Measurements from ENCODE around the gene EXOC4.
"Not testable (repeated sequence)": the region's sequence is repeated elsewhere in the genome, so short reads cannot be mapped to it uniquely, and the experiment has no call there.

EXOC4 gene

DNA sequence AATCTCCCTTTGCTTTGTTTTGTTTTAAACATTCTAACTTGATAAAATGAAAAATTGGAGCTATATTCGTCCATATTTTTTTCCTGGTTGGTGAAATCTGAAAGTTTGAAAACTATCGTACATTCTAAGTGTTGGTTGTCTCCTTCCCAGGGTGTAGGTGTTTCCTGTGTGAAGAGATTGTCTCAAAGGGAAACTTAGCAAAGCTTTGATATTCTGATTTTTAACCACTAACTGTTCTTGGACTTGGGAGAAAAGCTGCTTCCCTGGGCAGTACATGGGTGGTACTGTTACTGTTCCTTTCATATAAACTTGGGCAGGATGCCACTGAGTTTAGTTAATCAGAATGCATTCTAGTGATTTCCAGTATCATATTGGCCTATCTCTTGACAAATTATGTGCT lies 620.8 kb downstream of the EXOC4 start:
- DNase-seq (ENCODE audit: low spot score), result peak; percentile 34

DNA sequence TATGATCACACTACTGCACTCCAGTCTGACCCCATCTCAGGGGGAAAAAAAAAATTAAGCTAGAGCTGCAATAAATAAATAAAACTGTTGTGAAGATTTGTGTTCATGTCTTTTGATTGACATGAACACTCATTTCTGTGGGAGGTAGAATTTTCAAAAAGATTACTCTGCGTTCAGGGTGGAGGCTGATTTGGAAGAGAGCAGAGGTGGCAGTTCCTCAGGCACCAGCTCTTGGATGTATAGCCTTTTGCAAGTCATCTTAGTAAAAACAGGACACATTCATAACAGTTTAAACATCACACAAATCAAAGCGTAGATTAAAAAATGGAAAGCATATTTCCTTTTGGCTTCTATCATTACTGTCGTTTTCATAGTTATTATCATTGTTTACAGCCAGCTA lies 630.7 kb downstream of the EXOC4 start:
- DNase-seq (ENCODE audit: low spot score), result no peak

DNA sequence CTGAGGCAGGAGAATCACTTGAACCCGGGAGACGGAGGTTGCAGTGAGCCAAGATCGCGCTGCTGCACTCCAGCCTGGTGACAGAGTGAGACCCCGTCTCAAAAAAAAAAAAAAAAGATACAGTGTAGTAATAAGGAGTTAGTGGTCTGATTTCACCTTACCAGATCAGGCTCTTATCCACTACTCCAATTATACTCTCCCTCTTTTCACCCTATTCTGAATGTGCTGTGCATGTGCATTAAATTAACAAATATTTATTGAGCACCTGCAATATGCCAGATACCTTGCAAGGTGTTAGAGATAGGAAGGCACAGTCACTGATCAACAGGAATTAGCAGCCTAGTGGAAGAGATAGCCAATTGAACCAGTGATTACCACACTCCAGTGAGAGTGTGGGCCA lies 632.3 kb downstream of the EXOC4 start:
- no peak for DNase-seq (ENCODE audit: low spot score)

DNA sequence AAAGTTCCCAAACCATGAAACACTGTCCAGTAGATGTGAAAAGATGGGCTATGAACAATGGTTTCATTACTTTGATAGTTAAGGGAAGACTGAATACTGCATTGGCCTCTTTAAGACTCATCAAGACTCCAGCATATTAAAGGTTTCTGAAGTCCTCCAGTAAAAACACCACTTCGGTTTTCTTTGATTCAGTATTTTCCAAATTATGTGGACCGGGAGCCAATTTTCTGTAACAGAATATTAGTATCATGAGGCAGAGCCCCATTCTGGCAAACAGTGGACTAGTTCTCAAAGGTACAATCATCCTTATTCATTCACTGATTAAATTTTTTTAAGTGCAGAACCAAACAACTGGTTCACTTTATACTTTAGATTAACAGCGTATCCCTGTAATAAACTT lies 633.2 kb downstream of the EXOC4 start:
- peak; percentile 91 for DNase-seq (ENCODE audit: low spot score)

DNA sequence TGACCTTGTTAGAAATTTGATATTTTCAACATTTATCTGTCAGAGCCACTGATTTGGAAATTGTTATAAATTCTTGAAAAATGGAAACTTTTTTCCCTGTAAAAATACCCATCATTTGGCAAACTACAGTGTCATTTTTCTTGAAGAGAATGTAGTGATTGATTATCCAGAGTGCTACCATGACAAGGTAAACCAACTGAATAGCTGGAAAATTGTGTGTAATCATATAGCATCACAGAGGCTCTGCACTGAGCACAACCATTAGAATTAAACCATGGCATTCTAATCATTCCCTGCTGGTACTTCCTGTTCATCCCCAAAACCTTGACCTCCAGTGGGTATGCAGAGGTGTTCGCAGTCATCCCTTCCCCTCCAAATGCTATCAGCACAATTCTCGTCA lies 633.9 kb downstream of the EXOC4 start:
- no peak for DNase-seq (ENCODE audit: low spot score)

DNA sequence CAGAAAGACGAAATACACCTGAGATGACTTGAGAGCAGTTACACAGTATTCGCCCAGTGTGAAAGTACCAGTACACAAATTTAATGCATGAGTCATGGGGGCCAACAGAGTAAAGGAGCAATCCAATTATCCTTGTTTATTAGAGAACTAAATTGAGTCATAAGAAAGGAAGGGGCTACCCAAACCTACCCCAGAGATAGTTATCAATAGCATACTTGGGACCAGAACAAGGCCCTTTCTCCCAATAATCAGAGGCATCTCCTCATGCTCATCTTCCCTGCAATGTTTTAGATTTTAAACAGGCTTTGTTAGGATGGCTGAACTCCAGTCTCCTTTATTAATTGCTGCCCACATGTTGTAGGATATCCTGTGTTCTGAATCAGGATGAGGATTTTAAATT lies 634.6 kb downstream of the EXOC4 start:
- DNase-seq (ENCODE audit: low spot score), result no peak

DNA sequence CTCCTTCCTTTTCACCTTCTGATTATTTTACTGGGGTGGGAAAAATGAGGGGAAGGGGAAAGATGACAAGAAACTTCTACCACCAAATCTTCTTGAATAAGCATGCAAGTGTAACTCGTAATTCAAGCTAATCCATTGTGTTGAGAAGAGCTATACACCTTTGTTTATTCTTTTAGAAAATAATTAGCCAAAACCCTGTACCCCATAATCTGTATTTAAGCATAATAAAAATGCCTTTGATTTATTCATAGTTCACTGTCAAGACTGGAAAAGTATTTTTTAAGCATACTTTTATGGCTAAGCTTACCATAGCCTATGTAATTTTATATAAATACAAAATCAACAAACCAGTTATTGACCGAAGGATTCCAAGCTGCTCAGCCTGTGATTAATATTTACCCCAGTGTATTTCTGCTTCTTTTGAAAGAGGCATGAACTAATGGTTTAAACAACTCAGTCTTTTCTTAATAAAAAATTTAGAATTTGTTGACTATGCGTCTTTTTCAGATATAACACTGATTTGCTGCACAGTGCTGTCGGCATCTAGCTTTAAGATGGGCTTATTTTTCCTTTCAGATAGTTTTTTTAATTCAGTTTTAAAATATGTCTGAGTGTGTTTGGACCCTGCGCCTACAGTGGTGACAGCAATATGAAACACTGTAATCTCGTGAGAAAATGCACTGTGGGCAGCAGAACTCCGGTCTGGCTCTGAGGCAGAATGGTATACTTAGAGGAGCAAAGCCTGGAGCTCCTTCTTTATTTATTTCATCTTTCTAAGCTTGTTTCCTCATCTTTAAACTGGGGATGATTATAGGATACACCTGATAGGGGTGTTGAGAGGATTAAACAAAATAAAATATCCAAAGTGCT lies 635.4 kb downstream of the EXOC4 start:
- no peak for DNase-seq (ENCODE audit: low spot score)

DNA sequence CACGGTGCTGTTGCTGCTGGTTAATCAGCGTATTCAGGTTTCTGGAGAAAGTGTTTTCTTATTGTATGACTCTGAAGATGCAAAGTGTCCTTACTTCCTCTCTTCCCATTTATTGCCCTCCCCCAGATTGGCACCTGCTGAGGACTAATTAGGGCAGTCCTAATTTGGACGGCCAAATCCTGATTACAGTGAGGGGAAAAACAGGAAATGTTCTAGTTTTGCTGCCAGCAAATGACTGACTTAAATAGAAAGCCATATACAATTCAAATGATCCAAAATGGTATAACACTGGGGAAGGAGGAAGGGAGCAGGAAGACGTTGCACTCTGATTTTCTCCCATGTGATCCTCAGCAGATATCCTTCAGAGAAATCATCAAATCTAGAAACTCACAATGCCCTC lies 651.9 kb downstream of the EXOC4 start:
- no peak for DNase-seq (ENCODE audit: low spot score)

DNA sequence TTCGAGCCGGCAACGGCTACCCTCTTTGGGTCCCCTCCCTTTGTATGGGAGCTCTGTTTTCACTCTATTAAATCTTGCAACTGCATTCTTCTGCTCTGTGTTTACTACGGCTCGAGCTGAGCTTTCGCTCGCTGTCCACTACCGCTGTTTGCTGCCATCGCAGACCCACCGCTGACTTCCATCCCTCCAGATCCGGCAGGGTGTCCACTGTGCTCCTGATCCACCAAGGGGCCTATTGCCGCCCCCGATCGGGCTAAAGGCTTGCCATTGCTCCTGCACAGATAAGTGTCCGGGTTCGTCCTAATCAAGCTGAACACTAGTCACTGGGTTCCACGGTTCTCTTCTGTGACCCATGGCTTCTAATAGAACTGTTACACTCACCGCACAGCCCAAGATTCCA lies 653.7 kb downstream of the EXOC4 start:
- DNase-seq (ENCODE audit: low spot score), result not testable (repeated sequence)

DNA sequence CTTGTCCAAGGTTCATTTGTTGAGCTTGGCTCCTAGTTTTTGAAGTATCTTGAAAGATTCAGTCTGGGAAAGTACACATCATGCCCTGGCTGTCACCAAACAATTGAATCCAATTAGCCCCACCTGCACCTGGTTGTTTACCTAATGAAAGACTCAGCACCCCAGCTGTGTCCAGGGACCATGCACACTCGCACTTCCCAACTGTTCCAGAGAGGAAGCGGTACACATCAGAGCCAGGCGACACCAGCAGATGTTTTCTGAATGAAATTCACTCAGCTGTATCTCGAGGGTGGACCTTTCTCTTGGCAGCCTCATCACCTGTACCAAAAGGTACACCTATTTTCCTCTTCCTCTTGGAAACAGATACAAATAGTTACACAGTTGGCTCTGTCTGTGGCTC lies 657.9 kb downstream of the EXOC4 start:
- DNase-seq (ENCODE audit: low spot score), result no peak

DNA sequence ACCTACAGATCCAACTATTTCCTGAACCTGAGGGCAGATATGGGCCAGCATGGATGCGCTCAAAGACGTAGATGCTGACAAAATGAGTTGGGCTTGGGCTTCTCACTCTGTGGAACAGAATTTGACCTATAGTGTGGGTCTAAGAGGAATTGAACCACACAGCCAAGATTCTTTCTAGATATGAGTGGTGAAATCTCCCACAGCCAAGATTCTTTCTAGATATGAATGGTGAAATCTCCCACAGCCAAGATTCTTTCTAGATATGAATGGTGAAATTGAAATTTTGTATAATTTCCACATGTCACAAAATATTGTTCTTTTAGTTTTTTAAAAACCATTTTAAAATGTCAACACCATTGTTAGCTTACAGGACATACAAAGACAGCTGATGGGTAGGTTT lies 658.8 kb downstream of the EXOC4 start:
- DNase-seq (ENCODE audit: low spot score), result no peak

DNA sequence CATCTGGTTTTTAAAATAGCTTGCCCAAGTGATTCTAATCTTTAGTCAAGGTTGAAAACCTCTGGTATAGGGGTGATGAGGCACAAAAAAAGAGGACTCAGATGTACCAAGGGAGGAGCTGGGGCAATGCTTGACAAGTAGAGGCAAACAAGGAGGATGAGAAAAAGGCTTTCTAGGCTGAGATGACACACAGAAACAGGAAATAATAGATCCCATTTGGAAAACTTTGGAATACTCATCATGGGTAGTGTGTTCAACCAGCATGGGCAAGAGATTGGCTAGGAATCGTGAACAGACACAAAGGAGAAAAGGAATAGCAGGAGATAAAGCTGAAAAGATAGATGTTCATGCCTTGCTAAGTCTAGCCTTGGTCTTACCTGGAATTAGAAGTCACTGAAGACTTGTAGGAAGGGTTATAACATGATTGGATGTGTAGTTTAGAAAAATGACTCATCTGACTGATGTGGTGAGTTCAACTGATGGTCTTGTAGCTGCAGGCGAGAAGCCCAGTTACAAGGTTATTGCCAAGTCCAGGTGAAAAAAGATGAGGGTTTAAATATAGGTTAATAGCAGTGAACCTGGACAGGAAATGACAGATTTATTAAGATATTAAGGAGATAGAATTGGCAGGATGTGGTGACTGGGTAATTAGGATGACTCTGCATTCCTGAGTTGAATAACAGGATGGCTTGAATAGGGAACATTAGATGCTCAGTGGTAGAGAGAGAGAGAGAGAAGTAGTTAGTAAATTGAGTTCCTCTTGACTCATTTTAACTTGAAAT lies 660.2 kb downstream of the EXOC4 start:
- DNase-seq (ENCODE audit: low spot score), result peak; percentile 65

DNA sequence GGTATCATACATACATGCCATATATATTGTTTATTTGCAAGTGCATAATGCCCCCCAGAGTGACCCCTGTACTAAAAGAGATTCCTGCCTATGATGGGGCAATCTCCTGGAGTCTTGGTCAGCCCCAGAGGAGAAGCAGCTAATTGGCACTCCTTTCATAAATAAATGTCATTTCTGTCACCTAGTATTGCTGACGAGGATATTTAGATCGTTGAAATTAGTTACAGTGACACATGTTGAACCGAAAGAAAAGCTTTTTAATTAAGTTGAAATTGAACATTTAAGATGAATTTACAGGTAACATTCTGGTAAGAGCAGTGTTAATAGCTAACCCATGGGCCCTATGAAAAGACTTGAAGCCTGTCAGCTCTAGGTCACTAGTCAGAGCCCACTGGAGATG lies 663.7 kb downstream of the EXOC4 start:
- DNase-seq (ENCODE audit: low spot score), result no peak

DNA sequence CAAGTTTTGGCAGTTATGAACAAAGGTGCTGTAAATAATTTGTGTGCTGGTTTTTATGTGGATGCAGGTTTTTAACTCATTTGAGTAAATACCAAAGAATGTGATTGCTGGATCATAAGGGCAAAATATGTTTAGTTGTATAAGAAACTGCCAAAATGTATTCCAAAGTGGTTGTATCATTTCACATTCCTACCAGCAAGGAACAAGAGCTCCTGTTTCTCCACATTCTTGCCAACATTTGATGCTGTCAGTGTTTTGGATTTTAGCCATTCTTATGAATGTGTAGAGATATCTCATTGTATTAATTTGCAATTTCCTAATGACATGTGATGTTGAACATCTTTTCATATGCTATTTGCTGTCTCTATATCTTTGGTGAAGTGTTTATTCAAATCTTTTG lies 666.9 kb downstream of the EXOC4 start:
- no peak for DNase-seq (ENCODE audit: low spot score)

DNA sequence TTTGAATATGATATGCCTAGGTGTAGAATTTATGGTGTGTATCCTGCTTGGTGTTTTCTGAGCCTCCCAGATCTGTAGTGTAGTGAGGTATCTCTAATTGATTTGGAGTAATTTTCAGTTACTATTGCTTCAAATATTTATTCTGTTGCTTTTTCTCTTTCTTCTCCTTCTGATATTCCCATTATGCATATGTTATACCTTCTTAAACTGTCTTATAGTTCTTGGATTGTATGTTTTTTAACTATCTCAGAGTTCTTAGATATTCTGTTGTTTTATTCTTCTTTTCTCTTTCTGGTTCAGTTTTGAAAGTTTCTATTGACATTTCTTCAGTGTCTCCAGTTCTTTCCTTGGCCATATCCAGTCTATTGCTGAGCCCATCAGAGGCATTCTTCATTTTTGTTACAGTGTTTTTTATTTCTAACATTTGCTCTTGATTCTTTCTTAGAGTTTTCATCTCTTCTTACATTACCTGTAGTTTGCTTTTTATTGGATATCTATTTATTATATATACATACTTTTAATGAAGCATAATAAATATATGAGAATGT lies 668.8 kb downstream of the EXOC4 start:
- DNase-seq (ENCODE audit: low spot score), result no peak

DNA sequence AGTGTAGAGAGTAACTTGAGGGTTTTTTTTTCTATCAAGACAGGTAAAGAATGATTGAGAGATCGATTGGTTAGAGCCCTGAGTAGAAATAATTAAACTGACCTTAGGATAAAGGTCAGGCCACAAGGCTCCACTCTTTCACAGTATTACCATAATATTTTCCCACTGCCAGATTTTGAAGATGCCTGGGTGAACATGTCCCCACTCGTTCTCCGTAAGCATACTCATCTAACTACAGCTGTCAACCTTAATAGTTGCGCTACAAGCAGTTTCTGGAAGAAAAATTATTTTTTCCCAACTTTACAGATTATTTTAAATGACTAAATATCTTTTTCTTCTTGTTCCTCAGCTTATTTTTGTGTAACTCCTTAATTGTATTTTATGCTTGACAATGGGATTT lies 671.1 kb downstream of the EXOC4 start:
- no peak for DNase-seq (ENCODE audit: low spot score)

DNA sequence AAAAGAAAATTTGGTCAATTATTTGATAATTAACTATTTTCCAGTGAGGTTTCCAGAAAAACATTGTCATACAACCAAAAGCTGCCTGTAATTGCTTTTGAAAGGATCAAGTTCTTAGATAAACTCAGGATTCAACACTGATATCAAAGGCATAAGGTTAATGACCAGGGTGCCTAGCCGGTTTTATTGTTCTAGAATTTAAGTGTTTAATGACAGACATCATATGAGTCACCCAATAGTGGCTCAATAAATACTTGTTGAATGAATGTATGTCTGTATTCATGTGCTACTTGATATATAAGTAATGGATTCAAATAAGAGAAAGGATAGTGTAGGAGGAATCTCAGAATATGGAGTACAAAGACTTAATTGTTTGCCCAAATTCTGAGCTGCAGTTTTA lies 678.2 kb downstream of the EXOC4 start:
- peak; percentile 100 for DNase-seq (ENCODE audit: low spot score)

DNA sequence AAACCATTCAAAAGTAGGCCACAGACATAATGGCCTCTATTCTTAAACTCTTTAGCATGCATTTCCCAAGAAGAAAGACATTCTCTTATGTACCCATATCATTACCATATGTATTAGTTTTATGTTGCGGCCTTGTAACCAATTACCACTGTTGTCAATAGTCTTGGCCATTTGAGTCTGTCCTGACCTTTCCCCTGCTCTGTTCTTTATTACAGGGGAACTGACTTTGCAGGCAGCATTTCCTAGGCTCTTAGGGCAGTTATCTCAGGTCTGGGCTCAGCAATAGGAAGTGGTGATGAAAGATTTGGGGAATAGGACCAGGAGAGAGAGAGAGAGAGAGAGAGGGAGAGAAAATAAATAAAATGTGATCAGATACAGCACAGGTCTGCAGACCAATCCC lies 679.7 kb downstream of the EXOC4 start:
- DNase-seq (ENCODE audit: low spot score), result no peak

DNA sequence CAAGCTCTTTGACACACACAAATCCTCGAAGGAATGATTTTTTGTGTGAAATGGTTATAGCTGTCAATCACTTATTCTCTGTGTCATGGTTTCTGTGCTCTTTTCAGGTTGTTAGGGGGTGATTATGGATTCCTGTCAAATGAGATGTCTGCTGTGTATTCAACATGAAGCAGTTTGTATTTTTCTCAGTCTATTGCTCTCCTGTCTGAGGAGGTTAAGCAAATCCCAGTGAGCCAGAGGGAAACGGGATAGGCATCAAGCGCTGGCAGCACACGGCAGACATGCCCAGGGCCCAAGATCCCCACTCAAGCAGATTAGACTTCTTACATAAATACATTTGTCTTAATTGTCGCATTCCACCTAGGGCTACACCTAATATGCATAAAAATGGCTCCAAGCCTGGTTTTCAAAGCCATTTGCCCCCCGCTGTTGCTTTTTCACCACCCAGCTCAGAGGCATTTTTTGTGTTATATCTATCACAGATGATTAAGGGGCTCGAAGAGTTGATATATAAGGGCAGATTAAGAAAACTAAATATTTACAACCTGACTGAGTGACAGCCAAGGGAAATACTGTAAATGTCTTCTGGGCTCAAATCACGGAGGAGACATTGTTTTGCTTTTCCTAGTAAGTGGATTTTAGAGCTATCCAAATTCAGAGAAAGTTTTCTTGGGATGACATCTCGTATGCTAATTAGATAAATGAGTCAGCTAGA lies 681.5 kb downstream of the EXOC4 start:
- no peak for DNase-seq (ENCODE audit: low spot score)

DNA sequence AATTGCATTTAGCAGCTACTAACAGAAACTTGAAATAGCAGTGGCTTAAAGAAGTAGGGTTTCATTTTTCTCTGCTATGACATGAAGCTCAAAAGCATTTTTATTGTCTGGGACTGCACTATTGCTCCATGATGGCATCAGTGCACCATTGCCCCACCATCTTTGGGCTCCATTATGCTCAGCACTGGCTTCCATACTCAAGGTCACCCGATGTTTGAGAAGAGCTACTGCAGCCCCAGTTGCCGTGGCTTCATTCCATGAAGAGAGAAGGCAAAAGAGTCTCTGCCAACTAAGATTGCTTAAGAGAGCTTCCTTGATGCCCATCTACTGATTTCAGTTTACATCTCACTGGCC lies 682.1 kb downstream of the EXOC4 start:
- no peak for DNase-seq (ENCODE audit: low spot score)

DNA sequence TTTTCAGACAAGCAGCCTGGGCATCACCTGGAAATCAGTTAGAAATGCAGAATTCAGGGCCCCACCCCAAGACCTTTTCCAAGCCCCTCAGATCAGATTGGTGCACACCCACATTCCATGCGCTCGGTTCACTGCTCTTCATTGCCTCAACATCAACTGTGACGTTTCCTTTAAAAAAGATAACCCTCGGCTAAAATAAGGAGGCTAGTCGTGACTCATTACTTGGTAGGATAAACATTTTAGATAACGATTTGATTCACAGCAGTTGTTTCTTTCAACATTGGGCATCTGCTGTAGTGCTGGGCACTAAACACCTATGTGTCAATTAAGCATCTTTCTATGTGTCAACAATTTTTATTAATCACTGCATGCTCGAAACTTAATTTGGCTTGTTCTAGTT lies 683.2 kb downstream of the EXOC4 start:
- no peak for DNase-seq (ENCODE audit: low spot score)

DNA sequence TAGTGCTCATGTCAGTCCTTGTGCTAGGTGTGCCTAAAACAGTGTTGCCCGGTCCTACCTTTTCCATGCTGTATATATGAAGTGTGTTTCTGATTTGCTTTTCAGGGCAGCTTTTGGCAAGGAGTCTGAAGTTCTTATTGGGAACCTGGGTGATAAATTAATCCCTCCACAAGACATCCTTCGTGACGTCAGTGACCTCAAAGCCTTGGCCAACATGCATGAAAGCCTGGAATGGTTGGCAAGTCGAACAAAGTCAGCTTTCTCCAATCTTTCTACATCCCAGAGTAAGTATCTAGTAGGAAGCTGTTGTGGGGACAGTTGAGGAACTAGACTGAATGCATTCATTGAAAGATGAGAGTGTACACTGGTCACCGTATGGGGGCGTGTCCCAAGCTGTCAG lies 684.9 kb downstream of the EXOC4 start:
- no peak for DNase-seq (ENCODE audit: low spot score)

DNA sequence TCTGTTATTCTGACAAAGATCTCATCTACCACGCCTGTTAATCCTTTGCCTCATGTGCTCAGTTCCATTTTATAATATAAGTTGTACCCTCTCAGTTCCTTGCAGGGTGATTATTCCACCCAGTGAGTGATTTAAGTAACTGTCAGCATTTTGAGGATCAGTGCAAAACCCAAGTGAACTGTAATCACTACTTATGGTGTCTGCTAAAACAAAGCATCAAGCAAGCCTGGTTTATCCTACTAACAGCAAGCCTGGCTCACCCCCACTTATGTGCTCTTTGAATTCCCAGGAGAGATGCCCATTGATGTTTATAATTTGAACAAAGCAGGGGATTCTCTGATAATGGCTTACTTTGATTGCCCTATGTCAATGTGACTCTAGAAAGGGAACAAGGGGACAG lies 687.5 kb downstream of the EXOC4 start:
- DNase-seq (ENCODE audit: low spot score), result no peak

Measured in COLO829 (cell line).